Epithelial cell of proximal tubule (primary cell): Measurements from ENCODE around the gene MRPL1. TPM values are rescaled to one million over a fixed set of nuclear protein-coding genes. Genes with fewer than 3 reads are reported as not detected.

Experiments used
- DNase-seq: peaks from one replicate; pipeline ENCODE4 v3.0.0-alpha.2; 2011; ENCODE audit warnings: low read depth
- H3K4me3 ChIP-seq: 2 replicates; pipeline ENCODE4 v1.5.1; 2011; ENCODE audit warnings: low read depth, mild to moderate bottlenecking, low read length
- CTCF ChIP-seq: conservative IDR thresholded peaks from 2 replicates; pipeline ENCODE4 v1.5.1; 2012; ENCODE audit warnings: low read depth, mild to moderate bottlenecking, low read length
- total RNA-seq: library from RNA; depleted of rRNA; stranded (reverse); fragments of >200 nt; gene quantifications from 2 replicates; pipeline ENCODE4 v1.2.3, GENCODE V29; 2015

Gene MRPL1
- total RNA-seq, result 42.1 and 54.2 TPM in 2 replicates

GRCh38 chr4:77862478-77863216, at the start of gene MRPL1:
Gene MRPL1, plus strand, starts transcription at chr4:77862830. Its CDS starts 19 bp downstream, at chr4:77862849.
- peak; percentile 84 for DNase-seq
- peak within 1 kb of the TSS; percentile 98 for H3K4me3 ChIP-seq
- TF ChIP-seq CTCF, result no peak

DNA sequence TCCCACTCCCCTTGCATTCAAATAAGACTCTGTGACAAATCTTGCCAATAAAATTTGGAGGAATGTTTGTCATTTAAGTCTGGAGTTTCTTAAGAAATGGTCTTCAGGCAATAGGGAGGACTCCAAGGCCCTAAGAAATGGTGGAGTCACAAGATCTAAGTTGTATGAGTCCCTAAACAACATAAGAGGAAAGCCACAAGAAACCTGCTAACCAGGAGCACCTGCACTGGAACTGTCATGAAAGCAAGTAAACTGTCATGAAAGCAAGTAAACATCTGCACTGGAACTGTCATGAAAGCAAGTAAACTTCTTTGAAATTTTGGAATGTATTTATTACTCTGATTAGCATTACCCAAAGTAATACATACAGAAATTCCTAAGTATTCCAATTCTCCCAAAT, 47.0 kb upstream of the MRPL1 start:
- no peak overlapping the region for H3K4me3 ChIP-seq
- no peak for TF ChIP-seq CTCF
- no peak for DNase-seq

DNA sequence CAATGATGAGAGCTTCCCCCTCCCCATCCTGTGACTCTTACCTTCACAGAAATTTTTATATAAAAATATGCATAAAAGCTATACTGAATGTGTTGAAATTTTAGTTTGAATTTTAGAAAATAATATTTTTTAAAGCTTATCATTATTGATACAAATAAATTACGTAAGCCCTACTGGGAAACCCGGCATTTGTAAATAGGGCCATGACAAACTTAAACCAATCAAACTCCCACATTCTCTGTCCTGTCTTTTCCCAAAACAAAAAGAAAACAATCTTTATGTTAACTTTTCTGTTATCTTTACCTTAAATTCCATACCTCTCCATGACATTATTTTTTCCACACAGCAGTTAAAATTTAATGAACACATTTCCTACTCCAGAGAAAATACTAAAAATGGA, 46.1 kb upstream of the MRPL1 start:
- no peak for DNase-seq
- no peak for TF ChIP-seq CTCF
- H3K4me3 ChIP-seq, result no peak overlapping the region

DNA sequence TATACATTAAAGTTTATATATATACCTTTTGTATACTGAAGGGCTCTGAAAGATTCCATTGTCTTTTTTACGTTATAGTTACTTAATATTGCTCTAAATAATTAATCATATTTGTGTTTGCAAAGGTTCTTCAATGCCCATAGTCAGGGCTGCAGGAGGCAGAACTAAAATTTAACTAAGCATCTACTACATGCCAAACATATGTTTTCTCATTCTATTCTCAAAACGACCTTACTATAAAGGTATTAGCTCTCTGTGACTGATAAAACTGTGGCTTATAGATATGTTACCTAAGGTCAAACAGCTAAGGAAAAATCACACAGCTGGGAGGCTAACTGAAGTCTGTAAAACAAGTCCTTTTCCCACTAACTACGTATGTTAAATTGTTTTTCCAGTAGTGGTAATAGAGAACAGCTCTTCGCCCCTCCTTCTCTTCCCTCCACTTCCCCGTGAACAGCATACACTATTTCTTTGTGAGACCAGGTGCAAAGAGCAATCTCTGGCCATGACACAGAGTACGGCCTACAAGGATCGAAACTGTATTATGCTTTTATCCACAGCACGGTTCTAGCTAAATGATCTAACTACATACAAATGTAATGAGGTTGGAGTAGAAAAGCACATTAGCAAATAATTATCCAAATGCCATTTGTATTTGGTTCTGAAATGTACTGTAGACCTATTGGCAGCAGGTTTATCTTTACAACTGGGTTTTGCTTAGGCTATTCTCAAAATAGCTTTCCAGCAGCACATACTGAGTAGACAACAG, 45.1 kb upstream of the MRPL1 start:
- H3K4me3 ChIP-seq, result peak overlapping the region; percentile 89
- peak; percentile 84 for DNase-seq
- TF ChIP-seq CTCF, result no peak

GRCh38 chr4:77818073-77818601, 44.5 kb upstream of the MRPL1 start:
- peak; percentile 47 for TF ChIP-seq CTCF
- peak overlapping the region; percentile 89 for H3K4me3 ChIP-seq
- peak; percentile 64 for DNase-seq

- TF ChIP-seq CTCF, result no peak
- no peak for DNase-seq
- H3K4me3 ChIP-seq, result peak within 1 kb of the TSS; percentile 89
Observed at GRCh38 chr4:77818602-77819403, 43.8 kb upstream of the MRPL1 start, which contains the start of gene CNOT6L. Gene CNOT6L, minus strand, starts transcription at chr4:77819368. Its CDS starts 60 bp downstream, at chr4:77819308.
